Measurements from ENCODE around the gene CBX1. TPM values are rescaled to one million over a fixed set of nuclear protein-coding genes. Genes with fewer than 3 reads are reported as not detected.
"Not testable (repeated sequence)": the region's sequence is repeated elsewhere in the genome, so short reads cannot be mapped to it uniquely, and the experiment has no call there.

The CBX1 gene
- total RNA-seq, 1 donor from 2014 or later: 34.0 TPM

DNA sequence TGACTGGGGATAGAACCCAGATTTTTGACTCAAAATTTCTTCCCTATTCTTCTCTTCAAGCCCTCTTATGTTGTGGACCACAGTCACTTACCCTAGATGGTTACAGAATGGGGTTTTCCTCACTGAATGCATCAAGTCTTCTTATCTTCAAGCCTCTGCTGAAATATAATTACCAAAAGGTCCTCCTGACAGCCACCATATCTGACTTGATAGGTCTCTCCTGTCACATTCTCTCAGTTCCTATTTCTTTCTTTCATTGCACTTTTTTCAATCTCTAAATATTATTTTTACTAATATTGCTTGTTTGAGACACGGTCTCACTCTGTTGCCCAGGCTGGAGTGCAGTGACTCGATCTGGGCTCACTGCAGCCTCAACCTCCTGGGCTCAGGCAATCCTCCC is 62.6 kb downstream of the CBX1 start:
- intact Hi-C loops (cut with DNase I): no loop called here
- no peak for TF ChIP-seq CTCF (IDR thresholded peaks at IDR 0.05)
- no peak for ATAC-seq

DNA sequence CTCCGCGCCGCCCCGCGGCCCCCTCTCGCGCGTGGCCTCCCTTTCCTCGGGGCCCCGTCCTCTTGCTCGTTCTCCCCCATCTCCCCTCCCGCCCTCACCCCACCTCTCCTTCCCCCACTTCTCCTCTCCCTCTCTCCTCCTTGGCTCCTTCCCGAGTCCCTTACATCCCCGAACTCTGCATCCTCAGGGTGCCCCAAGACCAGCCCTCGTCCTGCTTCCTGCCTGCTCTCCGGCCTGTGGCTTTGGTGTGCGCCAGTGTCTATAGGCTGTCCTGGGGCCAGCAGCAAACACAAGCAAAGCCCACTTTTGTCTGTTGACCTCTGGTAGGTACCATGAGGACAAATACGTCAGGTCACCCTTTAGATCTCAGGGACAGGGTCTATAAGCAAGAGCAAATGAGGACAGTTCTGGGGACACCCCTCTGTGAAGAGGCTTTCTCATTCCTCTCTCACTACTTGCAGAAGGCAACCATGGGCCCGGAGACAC is 63.4 kb downstream of the CBX1 start:
- H3K9me3 ChIP-seq: no peaks in the 10 kb centered on the region
- no peaks in the 10 kb centered on the region for H3K27me3 ChIP-seq
- no peak for TF ChIP-seq CTCF (IDR thresholded peaks at IDR 0.05)
- peak overlapping the region; percentile 74 for H3K4me3 ChIP-seq
- no peak overlapping the region for H3K27ac ChIP-seq
- intact Hi-C loops (cut with DNase I): no loop called here
- H3K36me3 ChIP-seq: no peaks in the 10 kb centered on the region
- DNase-seq (no peak), ATAC-seq (peak; percentile 6)
- peaks cover 12% of the 10 kb centered on the region for H3K4me1 ChIP-seq

More for the DNA sequence above, 62.6 kb downstream of the CBX1 start:
- Histone ChIP-seq H3K4me3 (no peak overlapping the region), H3K4me1 (peaks cover 12% of the 10 kb centered on the region), H3K27ac (no peak overlapping the region), H3K36me3 (no peaks in the 10 kb centered on the region), H3K27me3 (no peaks in the 10 kb centered on the region), H3K9me3 (no peaks in the 10 kb centered on the region)
- DNase-seq: no peak

DNA sequence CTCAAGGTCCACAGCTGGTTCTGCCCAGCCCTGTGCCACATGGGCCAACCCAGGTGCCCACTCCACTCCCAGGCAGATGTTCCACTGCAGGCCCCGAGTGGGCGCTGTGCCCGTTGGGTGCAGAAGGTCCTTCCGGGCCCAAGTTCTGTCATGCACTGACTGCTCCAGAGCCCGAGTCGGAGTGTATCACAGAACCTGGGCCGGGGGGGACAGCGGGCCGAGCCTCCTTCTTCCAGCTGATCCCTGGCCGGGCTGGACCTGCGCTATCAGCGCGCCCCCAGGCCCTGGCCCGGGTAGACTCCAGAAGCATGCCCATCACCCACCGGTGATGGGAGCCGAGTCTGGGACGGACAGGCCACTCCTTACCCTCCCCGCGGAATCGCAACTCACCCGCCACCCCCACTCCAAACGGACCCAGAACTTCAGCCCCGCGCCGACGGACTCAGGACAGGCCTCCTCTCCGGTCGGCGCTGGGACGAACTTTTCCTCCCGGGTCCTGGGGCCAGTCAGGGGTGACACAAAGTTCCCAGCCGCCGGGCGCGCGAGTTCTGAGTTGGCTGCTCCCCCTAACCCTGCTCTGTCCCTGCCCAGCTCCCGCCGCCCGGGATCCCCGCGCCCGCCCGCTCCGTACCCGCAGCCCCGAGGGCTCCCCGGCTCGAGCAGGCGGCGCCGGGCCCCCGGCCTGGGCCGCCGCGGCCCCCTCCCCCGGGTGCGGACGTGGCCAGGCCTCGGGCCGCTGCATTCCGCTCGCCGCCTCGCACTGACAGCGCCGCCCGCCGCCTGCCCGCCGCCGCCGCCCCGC is 64.0 kb downstream of the CBX1 start, which contains the start of gene COPZ2:
Gene COPZ2, minus strand, starts transcription at position 762 of the 802 bp plus-strand sequence. Its CDS starts 20 bp downstream, at position 742.
- DNase-seq (peak; percentile 87), ATAC-seq (peak; percentile 95)
- intact Hi-C loops (cut with DNase I): no loop called here
- TF ChIP-seq CTCF (IDR thresholded peaks at IDR 0.05): peak; percentile 66
- H3K27me3 ChIP-seq: no peaks in the 10 kb centered on the region
- H3K36me3 ChIP-seq: no peaks in the 10 kb centered on the region
- peaks cover 12% of the 10 kb centered on the region for H3K4me1 ChIP-seq
- peak within 1 kb of the TSS; percentile 60 for H3K27ac ChIP-seq
- no peaks in the 10 kb centered on the region for H3K9me3 ChIP-seq
- peak within 1 kb of the TSS; percentile 74 for H3K4me3 ChIP-seq

DNA sequence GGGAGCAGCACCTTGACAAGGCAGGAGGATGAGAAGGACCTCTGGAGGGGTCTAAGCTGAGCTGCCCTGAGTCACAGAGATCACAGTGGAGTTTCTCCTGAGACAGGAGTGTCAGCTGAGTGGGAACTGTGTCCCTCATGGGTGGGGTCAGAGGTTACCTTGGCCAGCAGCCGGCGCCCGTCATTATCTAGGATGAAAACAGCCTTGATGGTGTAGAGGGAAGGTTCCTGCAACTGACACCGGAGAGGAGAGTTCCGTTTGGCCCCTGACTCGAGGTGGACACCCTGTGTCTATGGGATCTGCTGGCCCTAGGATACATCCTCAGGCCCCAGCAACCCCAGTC is 64.6 kb downstream of the CBX1 start:
- TF ChIP-seq CTCF (IDR thresholded peaks at IDR 0.05): no peak
- no peaks in the 10 kb centered on the region for H3K36me3 ChIP-seq
- no peaks in the 10 kb centered on the region for H3K27me3 ChIP-seq
- no peak overlapping the region for H3K27ac ChIP-seq
- no peaks in the 10 kb centered on the region for H3K9me3 ChIP-seq
- DNase-seq (no peak), ATAC-seq (no peak)
- intact Hi-C loops (cut with DNase I): no loop called here
- H3K4me3 ChIP-seq: peak overlapping the region; percentile 74
- peaks cover 12% of the 10 kb centered on the region for H3K4me1 ChIP-seq

DNA sequence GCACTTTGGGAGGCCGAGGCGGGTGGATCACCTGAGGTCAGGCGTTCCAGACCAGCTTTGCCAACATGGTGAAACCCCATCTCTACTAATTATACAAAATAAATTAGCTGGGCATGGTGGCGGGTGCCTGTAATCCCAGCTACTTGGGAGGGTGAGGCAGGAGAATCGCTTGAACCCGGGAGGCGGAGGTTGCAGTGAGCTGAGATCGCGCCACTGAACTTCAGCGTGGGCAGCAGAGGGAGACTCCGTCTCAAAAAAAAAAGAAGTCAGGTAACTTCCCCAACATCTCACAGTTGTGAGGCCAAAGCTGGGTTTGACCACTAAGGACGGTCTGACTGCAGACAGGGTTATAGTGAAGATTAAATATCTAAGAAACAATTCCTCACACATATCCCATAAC is 66.5 kb downstream of the CBX1 start:
- H3K36me3 ChIP-seq; DNase-seq; H3K4me3 ChIP-seq; H3K27me3 ChIP-seq; H3K9me3 ChIP-seq; intact Hi-C loops (cut with DNase I); H3K27ac ChIP-seq; ATAC-seq: not testable (repeated sequence)
- peaks cover 12% of the 10 kb centered on the region for H3K4me1 ChIP-seq

DNA sequence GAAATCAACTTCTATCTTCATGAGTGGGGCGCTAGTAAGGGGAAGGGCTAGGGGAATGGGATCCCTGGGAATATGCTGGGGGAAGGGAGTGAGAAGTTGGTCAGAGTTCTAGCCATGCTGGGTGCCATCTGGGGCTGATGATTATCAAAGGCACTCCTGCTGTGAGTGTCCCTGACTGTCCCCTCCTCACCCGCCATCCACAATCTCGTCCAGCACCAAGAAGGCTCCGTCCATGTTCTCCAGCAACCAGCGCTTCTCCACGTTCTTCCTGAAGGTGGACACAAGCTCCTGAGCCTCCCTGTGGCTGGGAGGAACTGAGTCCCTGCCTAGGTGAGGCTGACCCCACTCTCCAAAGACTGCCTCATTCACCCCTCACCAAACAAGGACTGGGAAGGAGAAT is 69.3 kb downstream of the CBX1 start:
- Histone ChIP-seq H3K27me3 (no peaks in the 10 kb centered on the region), H3K36me3 (no peaks in the 10 kb centered on the region), H3K27ac (no peak overlapping the region), H3K9me3 (no peaks in the 10 kb centered on the region), H3K4me3 (no peak overlapping the region), H3K4me1 (peaks cover 6% of the 10 kb centered on the region)
- TF ChIP-seq CTCF (IDR thresholded peaks at IDR 0.05): no peak
- DNase-seq (no peak), ATAC-seq (no peak)
- intact Hi-C loops (cut with DNase I): no loop called here
